Stomach (tissue), 9 donors: ENCODE data around the gene ACADSB. TPM values are rescaled to one million over a fixed set of nuclear protein-coding genes. Genes with fewer than 3 reads are reported as not detected.

Source experiments
- DNase-seq, 2 donors: peaks; one replicate each; pipeline versions ENCODE4 v3.0.0 to v3.0.0-alpha.2; 2013 to 2019
- H3K27ac ChIP-seq, 5 donors: fragments of 200-600 bp in 4 of 5; sonication (generic) in 4 of 5; one replicate each; pipeline ENCODE4 v1.5.1; 2013 to 2019; ENCODE audit warnings: mild to moderate bottlenecking in 1 of 5, moderate library complexity in 1 of 5
- H3K27me3 ChIP-seq, 3 donors: fragments of 200-600 bp; sonication (generic); one replicate each; pipeline ENCODE4 v1.5.1; 2017 to 2019; ENCODE audit warnings: mixed run types in 1 of 3
- H3K36me3 ChIP-seq, 4 donors: fragments of 200-600 bp; sonication (generic); 1 replicate in 3 of 4; 2 replicates in 1 of 4; pipeline ENCODE4 v1.5.1; 2016 to 2019
- H3K4me1 ChIP-seq, 4 donors: fragments of 200-600 bp; sonication (generic); one replicate each; pipeline ENCODE4 v1.5.1; 2016 to 2019
- H3K4me3 ChIP-seq, 4 donors: fragments of 200-600 bp; sonication (generic) in 3 of 4; one replicate each; pipeline ENCODE4 v1.5.1; 2016 to 2019; ENCODE audit warnings: mild to moderate bottlenecking in 1 of 4
- H3K9me3 ChIP-seq, 4 donors: fragments of 200-600 bp; sonication (generic); one replicate each; pipeline ENCODE4 v1.5.1; 2016 to 2019
- CTCF ChIP-seq, 7 experiments: fragments of 450-650 bp in 4 of 7; fragments of 200-600 bp in 3 of 7; sonication (generic) in 3 of 7; IDR thresholded peaks; one replicate each; pipeline ENCODE4 v1.5.1; 2016 to 2019; ENCODE audit warnings: antibody characterized with exemption in 7 of 7, control low read depth in 2 of 7, mild to moderate bottlenecking in 1 of 7
- EP300 ChIP-seq: sonication (generic); formaldehyde crosslinking; IDR thresholded peaks from one replicate; pipeline ENCODE4 v1.6.1; 2017; ENCODE audit warnings: antibody characterized with exemption
- POLR2A ChIP-seq, 4 donors: fragments of 450-650 bp; IDR thresholded peaks; one replicate each; pipeline ENCODE4 v1.6.1; 2016; ENCODE audit warnings: antibody characterized with exemption in 4 of 4, control low read depth in 2 of 4, mild to moderate bottlenecking in 1 of 4, moderate library complexity in 1 of 4
- POLR2AphosphoS5 ChIP-seq, 3 donors: sonication (generic); formaldehyde crosslinking; IDR thresholded peaks; one replicate each; pipeline ENCODE4 v1.6.1; 2016; ENCODE audit warnings: antibody characterized with exemption in 3 of 3
- WGBS, 5 donors: extraction: QIAGEN DNeasy Blood & Tissue Kit in 3 of 5; methylation state at CpG; one replicate each; pipeline versions ENCODE4 v1.1.5 to v1.1.7; 2013 to 2018; 5-methylcytosine and 5-hydroxymethylcytosine counted together
- intact Hi-C: fragments of 100-400 bp; cut with DNase I; formaldehyde crosslinking; loops from one replicate; pipeline ENCODE4 v1.15.1; 2023; ENCODE audit warnings: low total_unique reads
- polyA plus RNA-seq, 3 donors: library from polyadenylated mRNA; stranded (reverse); fragments of 200-250 nt; gene quantifications; one replicate each; pipeline ENCODE4 v1.2.3, GENCODE V29; 2013
- total RNA-seq, 5 donors: library from RNA; depleted of rRNA; stranded (reverse); fragments of >200 nt; gene quantifications; one replicate each; pipeline versions ENCODE4 v1.1.0 to v1.2.3, GENCODE V29; 2014 to 2016
- donor health status: healthy with polysubstance abuse.
- donor health status: Bipolar disorder and iron deficiency.
- donor health status: healthy.

ACADSB gene
- total and polyA plus RNA-seq, 8 donors = 3.8 to 19.1 (median 10.6) TPM

- Histone ChIP-seq H3K9me3 (no peaks in the 10 kb centered on the region), H3K27ac (no peak overlapping the region), H3K36me3 (peaks cover 15 to 58% (median 41%) of the 10 kb centered on the region in 4 donors), H3K4me1 (no peaks in the 10 kb centered on the region), H3K4me3 (no peak overlapping the region), H3K27me3 (no peaks in the 10 kb centered on the region)
- no peak for DNase-seq
- 69 to 84% (median 75%) methylated on average over 5 of the region's 5 CpGs for WGBS, 5 donors
- TF ChIP-seq CTCF (IDR thresholded peaks at IDR 0.05) = no peak
- no peak for TF ChIP-seq EP300
- no peak for TF ChIP-seq POLR2AphosphoS5 (IDR thresholded peaks at IDR 0.05)
- TF ChIP-seq POLR2A (IDR thresholded peaks at IDR 0.05) = no peak
- intact Hi-C loops = no loop called here
Measured at GRCh38 chr10:122990278-122990677, 18.5 kb upstream of the ACADSB start.

- WGBS, 5 donors = 56 to 78% (median 71%) methylated on average over 1 of the region's 1 CpG
- Histone ChIP-seq H3K4me3 (no peak overlapping the region), H3K27me3 (no peaks in the 10 kb centered on the region), H3K36me3 (peaks cover 16 to 72% (median 56%) of the 10 kb centered on the region in 4 donors), H3K27ac (no peak overlapping the region), H3K9me3 (no peaks in the 10 kb centered on the region), H3K4me1 (no peaks in the 10 kb centered on the region)
- TF ChIP-seq POLR2AphosphoS5 (IDR thresholded peaks at IDR 0.05) (no peak), EP300 (no peak)
- DNase-seq = no peak
- intact Hi-C loops = no loop called here
Measured at GRCh38 chr10:122992031-122992585, 16.7 kb upstream of the ACADSB start.

GRCh38 chr10:122993797-122994336, 14.9 kb upstream of the ACADSB start:
- peaks cover 16 to 83% (median 65%) of the 10 kb centered on the region in 4 donors for H3K36me3 ChIP-seq
- H3K4me1 ChIP-seq = peaks cover 0 to 9% (median 4%) of the 10 kb centered on the region in 4 donors
- no peaks in the 10 kb centered on the region for H3K9me3 ChIP-seq
- H3K27ac ChIP-seq = no peak overlapping the region
- no peaks in the 10 kb centered on the region for H3K27me3 ChIP-seq
- no peak overlapping the region for H3K4me3 ChIP-seq
- 89 to 98% (median 95%) methylated on average over 4 to 6 of the region's 6 CpGs for WGBS, 5 donors
- intact Hi-C loops = no loop called here
- TF ChIP-seq POLR2AphosphoS5 (IDR thresholded peaks at IDR 0.05) = no peak
- TF ChIP-seq EP300 = no peak
- TF ChIP-seq POLR2A (IDR thresholded peaks at IDR 0.05) = no peak
- no peak for TF ChIP-seq CTCF (IDR thresholded peaks at IDR 0.05)
- DNase-seq = no peak

- Histone ChIP-seq H3K9me3 (no peaks in the 10 kb centered on the region), H3K4me1 (peaks cover 0 to 22% (median 20%) of the 10 kb centered on the region in 4 donors), H3K27me3 (no peaks in the 10 kb centered on the region), H3K27ac (no peak overlapping the region), H3K36me3 (peaks cover 16 to 73% (median 61%) of the 10 kb centered on the region in 4 donors), H3K4me3 (no peak overlapping the region)
- intact Hi-C loops = no loop called here
- no peak for DNase-seq
- WGBS, 5 donors = 83 to 90% (median 89%) methylated on average over 4 of the region's 4 CpGs
- no peak for TF ChIP-seq POLR2AphosphoS5 (IDR thresholded peaks at IDR 0.05)
- no peak for TF ChIP-seq POLR2A (IDR thresholded peaks at IDR 0.05)
- no peak for TF ChIP-seq EP300
- TF ChIP-seq CTCF (IDR thresholded peaks at IDR 0.05) = no peak
Measured at GRCh38 chr10:122995936-122996335, 12.9 kb upstream of the ACADSB start.

GRCh38 chr10:122997864-122998263, 10.9 kb upstream of the ACADSB start:
- Histone ChIP-seq H3K4me3 (no peak overlapping the region), H3K36me3 (peaks cover 16 to 57% (median 51%) of the 10 kb centered on the region in 4 donors), H3K9me3 (no peaks in the 10 kb centered on the region), H3K27ac (no peak overlapping the region), H3K4me1 (peaks cover 0 to 32% (median 20%) of the 10 kb centered on the region in 4 donors), H3K27me3 (no peaks in the 10 kb centered on the region)
- intact Hi-C loops = no loop called here
- 75 to 81% (median 79%) methylated on average over 3 of the region's 3 CpGs for WGBS, 5 donors
- DNase-seq = no peak
- no peak for TF ChIP-seq EP300
- no peak for TF ChIP-seq CTCF (IDR thresholded peaks at IDR 0.05)
- TF ChIP-seq POLR2AphosphoS5 (IDR thresholded peaks at IDR 0.05) = no peak
